ENCODE measurements around the gene TNP1.

GRCh38 chr2:216822470-216822869 lies 37.4 kb downstream of the TNP1 start:
- no peak for TF ChIP-seq CTCF (IDR thresholded peaks at IDR 0.05)
- no peak for TF ChIP-seq POLR2A (IDR thresholded peaks at IDR 0.05)

All from upper lobe of left lung (tissue), 4 donors.